HG02610 (cell line): ENCODE results near the gene OR2B3.
"Not testable (repeated sequence)": the region's sequence is repeated elsewhere in the genome, so short reads cannot be mapped to it uniquely, and the experiment has no call there.

Experiments used
- ATAC-seq: cut with Tn5 transposase; IDR thresholded peaks from one replicate; pipeline ENCODE4 v1.9.1; 2021; ENCODE audit warnings: mild to moderate bottlenecking, moderate library complexity; ENCODE audit not compliant: unreplicated experiment

The OR2B3 gene, protein sequence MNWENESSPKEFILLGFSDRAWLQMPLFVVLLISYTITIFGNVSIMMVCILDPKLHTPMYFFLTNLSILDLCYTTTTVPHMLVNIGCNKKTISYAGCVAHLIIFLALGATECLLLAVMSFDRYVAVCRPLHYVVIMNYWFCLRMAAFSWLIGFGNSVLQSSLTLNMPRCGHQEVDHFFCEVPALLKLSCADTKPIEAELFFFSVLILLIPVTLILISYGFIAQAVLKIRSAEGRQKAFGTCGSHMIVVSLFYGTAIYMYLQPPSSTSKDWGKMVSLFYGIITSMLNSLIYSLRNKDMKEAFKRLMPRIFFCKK

GRCh38 chr6:29087213-29087612, at the start of gene OR2B3:
TSS of gene OR2B3 (minus strand) at chr6:29087313. CDS start at chr6:29087248, 65 bp downstream.
- ATAC-seq, result no peak

DNA sequence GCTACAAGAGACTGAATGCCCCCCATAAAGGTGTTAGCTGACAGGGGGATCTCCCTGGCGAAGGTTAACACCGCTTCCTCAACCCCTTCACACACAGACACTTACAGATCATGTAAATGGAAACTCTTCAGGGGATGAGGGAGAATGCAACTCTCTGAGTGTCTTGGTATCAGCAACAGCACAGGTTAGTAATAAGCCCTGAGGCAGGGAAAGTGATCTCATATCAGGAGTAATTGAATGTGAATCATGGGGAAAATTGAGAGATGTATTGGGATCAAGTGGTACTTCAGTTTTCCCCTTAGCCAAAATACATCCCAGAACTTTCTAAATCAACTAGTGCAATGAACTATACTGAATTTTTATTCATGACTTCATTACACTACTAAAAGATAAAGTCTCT, 44.6 kb upstream of the OR2B3 start:
- no peak for ATAC-seq

DNA sequence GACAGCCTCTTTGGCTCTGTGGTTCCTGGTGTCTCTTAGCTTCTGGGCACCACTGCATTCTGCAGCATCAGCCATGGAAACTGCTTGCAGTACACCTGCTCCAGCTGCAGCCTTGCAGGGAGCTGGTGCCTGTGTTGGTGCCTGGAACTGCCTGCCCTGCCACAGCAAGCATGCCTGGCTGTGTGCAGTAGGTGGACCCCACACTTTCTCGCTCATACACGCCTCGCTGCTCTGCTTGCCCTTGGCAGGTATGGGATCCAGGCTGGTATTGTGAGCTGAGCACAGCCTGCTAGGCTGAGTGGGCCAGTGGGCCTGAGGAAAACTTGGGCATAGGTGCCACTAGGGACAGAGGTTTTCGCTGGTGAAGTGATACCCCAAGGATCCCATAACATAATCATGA, 43.5 kb upstream of the OR2B3 start:
- ATAC-seq, result no peak

DNA sequence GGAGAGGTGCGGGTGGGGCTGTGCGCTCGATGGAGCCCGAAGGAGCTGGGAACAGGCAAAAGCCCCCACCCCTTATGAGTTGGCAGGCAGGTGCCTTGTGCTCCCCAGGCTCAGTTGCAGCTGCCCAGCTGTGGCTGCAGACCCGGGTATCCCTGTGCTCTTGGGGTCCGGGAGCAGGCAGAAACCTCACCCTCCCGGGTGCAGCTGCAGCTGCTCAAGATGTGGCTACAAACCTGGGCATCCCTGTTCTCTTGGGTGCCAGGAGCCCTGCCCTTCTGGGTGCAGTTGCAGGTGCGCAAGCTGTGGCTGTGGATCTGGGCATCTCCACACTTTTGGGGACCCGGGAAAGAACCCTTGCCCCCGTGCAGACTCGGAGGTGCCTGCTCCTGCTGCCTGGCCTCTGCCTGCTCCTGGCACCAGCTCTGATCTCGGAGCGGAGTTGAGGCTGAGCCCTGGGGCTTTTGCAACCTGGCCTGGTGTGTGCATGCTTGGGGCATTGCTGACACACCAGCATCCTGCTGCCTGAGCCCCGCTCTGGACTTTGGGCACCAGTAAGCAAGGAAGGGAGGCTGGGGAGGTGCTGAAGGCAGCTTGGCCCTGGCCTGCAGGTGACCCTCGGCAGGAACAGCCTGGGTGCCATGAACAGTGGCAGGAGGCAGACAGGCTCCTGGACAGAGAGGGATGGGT, 42.4 kb upstream of the OR2B3 start:
- no peak for ATAC-seq

- not testable (repeated sequence) for ATAC-seq
Measured at GRCh38 chr6:29114964-29115363, 27.9 kb upstream of the OR2B3 start.

DNA sequence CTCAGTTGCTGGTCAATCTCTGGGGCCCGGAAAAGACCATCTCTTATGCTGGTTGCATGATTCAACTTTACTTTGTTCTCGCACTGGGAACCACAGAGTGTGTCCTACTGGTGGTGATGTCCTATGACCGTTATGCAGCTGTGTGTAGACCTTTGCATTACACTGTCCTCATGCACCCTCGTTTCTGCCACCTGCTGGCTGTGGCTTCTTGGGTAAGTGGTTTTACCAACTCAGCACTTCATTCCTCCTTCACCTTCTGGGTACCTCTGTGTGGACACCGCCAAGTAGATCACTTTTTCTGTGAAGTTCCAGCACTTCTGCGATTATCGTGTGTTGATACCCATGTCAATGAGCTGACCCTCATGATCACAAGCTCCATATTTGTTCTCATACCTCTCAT, 25.0 kb upstream of the OR2B3 start:
- ATAC-seq, result no peak

- ATAC-seq, result no peak
Measured at GRCh38 chr6:29107758-29108157, 20.6 kb upstream of the OR2B3 start, which contains the start of gene OR2J3. TSS of gene OR2J3 (plus strand) at chr6:29108058. CDS start at chr6:29111891, 3,833 bp downstream.

GRCh38 chr6:29099190-29099589, 12.1 kb upstream of the OR2B3 start, which contains the start of gene OR2J1:
TSS of gene OR2J1 (plus strand) at chr6:29099490. CDS start at chr6:29100943, 1,453 bp downstream.
- no peak for ATAC-seq

- no peak for ATAC-seq
Measured at GRCh38 chr6:29097803-29098202, 10.7 kb upstream of the OR2B3 start.

GRCh38 chr6:29092957-29093356, 5.8 kb upstream of the OR2B3 start:
- ATAC-seq, result no peak

- no peak for ATAC-seq
Measured at GRCh38 chr6:29082457-29082856, 4.7 kb downstream of the OR2B3 start.

DNA sequence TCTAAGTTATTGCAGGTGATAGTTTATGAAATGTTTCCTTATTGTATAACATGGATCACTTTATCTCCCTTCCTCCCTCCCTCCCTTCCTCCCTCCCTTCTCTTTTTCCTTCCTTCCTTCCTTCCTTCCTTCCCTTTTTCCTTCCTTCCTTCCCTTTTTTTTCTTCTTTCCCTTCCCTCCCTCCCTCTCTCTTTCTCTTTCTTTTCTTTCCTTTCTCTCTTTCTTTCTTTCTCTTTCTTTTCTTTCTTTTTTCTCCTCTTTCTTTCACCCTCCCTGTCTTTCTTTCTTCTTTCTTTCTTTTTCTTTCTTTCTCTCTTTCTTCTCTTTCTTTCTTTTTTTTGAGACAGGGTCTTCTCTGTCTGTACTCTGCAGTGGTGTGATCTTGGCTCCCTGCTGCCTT, 5.8 kb downstream of the OR2B3 start:
- no peak for ATAC-seq

GRCh38 chr6:29079203-29079602, 7.9 kb downstream of the OR2B3 start:
- ATAC-seq, result no peak

GRCh38 chr6:29071831-29072723, 15.0 kb downstream of the OR2B3 start:
- ATAC-seq, result no peak

DNA sequence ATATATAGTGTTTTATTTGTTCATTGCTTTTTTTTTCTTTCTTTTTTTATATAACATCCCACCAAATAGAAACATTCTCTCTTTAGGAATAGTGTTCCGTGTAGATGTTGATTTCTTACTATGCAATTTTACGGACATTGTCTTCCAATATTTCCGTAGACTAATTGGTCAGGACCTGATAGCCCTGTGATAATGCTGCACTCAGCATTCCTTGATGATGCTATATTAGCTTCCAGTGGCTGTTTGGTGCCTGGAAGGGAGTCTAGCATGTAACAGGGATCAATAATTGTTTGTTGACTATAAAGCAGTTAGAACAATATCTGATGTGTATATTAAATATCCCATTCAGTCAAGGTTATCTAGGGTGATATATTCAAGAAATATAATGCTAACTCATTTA, 35.4 kb downstream of the OR2B3 start:
- ATAC-seq, result no peak

DNA sequence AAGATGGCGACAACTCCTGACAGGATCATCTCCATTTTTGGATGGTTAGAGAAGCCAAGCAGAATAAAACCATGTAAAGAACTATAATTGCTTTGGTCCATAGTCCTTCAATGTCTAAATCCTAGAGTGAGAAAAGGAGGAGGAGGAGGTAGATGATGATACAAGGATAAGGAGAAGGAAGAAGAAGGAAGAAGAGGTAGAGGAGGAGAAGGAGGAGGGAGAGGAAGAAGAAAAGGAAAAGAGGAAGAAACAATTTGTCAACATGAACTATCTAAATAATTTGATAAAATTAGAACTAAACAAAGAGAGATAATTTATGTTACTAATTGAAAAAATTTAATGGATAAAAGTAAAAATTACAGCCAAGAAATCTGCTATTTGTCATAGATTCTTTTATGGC, 42.0 kb downstream of the OR2B3 start, which contains the start of gene OR2W1:
Gene OR2W1, minus strand, starts transcription at position 101 of the 400 bp plus-strand sequence. Its CDS starts 0 bp downstream, at position 101.
- ATAC-seq, result no peak
